Fibroblast of lung (primary cell): ENCODE results near the gene NECTIN2. TPM values are rescaled to one million over a fixed set of nuclear protein-coding genes. Genes with fewer than 3 reads are reported as not detected.
"Not testable (repeated sequence)": the region's sequence is repeated elsewhere in the genome, so short reads cannot be mapped to it uniquely, and the experiment has no call there.

Experiments used
- DNase-seq, 2 donors: peaks; one replicate each; pipeline versions ENCODE4 v3.0.0 to v3.0.0-alpha.2; 2010; ENCODE audit warnings: low read depth in 2 of 2
- H2AFZ ChIP-seq: 2 replicates; pipeline ENCODE4 v1.5.1; 2012; ENCODE audit warnings: low read length, control low read depth, inconsistent platforms
- H3K27ac ChIP-seq: 2 replicates; pipeline ENCODE4 v1.5.1; 2011; ENCODE audit warnings: low read length, control low read depth; ENCODE audit not compliant: insufficient read depth
- H3K27me3 ChIP-seq: 2 replicates; pipeline ENCODE4 v1.5.1; 2011; ENCODE audit warnings: mild to moderate bottlenecking, low read length; ENCODE audit not compliant: control insufficient read depth, insufficient read depth
- H3K36me3 ChIP-seq: 2 replicates; pipeline ENCODE4 v1.5.1; 2011; ENCODE audit warnings: low read length; ENCODE audit not compliant: control insufficient read depth, insufficient read depth
- H3K4me1 ChIP-seq: 2 replicates; pipeline ENCODE4 v1.5.1; 2011; ENCODE audit warnings: low read length; ENCODE audit not compliant: control insufficient read depth, insufficient read depth; ENCODE audit errors: extremely low read depth
- H3K4me2 ChIP-seq: 2 replicates; pipeline ENCODE4 v1.5.1; 2011; ENCODE audit warnings: low read length, control low read depth; ENCODE audit not compliant: insufficient read depth; ENCODE audit errors: extremely low read depth
- H3K4me3 ChIP-seq, 4 experiments: fragments of 200-600 bp in 1 of 4; sonication (generic) in 1 of 4; replicated peaks in 1 of 4; 2 replicates each; pipeline ENCODE4 v1.5.1; 2011 to 2016; ENCODE audit warnings: low read length in 4 of 4, low read depth in 3 of 4, mild to moderate bottlenecking in 3 of 4, control low read depth in 2 of 4, inconsistent platforms in 1 of 4, mixed read lengths in 1 of 4; ENCODE audit not compliant: insufficient read depth in 1 of 4; ENCODE audit errors: control extremely low read depth in 1 of 4
- H3K79me2 ChIP-seq: 2 replicates; pipeline ENCODE4 v1.5.1; 2012; ENCODE audit warnings: mild to moderate bottlenecking, low read length, inconsistent platforms; ENCODE audit not compliant: control insufficient read depth, insufficient read depth
- H3K9ac ChIP-seq: 2 replicates; pipeline ENCODE4 v1.5.1; 2011; ENCODE audit warnings: mild to moderate bottlenecking, low read length, control low read depth; ENCODE audit not compliant: insufficient read depth
- H3K9me3 ChIP-seq: 2 replicates; pipeline ENCODE4 v1.5.1; 2012; ENCODE audit warnings: low read depth, low read length; ENCODE audit not compliant: control insufficient read depth, insufficient read depth
- H4K20me1 ChIP-seq: 2 replicates; pipeline ENCODE4 v1.5.1; 2011; ENCODE audit warnings: low read length; ENCODE audit not compliant: control insufficient read depth, insufficient read depth; ENCODE audit errors: extremely low read depth
- CTCF ChIP-seq, 2 donors: IDR thresholded peaks in 1 of 2; conservative IDR thresholded peaks in 1 of 2; 1 replicate in 1 of 2; 2 replicates in 1 of 2; pipeline ENCODE4 v1.5.1; 2011 to 2012; ENCODE audit warnings: low read length in 2 of 2, control low read depth in 1 of 2, inconsistent platforms in 1 of 2, low read depth in 1 of 2, mild to moderate bottlenecking in 1 of 2
- EZH2 ChIP-seq: IDR thresholded peaks from 2 replicates; pipeline ENCODE4 v1.5.1; 2012; ENCODE audit warnings: low read length, control low read depth, mild to moderate bottlenecking; ENCODE audit errors: missing control alignments
- polyA plus RNA-seq, 2 donors: library from polyadenylated mRNA; depleted of rRNA in 1 of 2; stranded (reverse) in 1 of 2; unstranded in 1 of 2; fragments of >200 nt; gene quantifications; 2 replicates each; pipeline ENCODE4 v1.2.1, GENCODE V29; 2011 to 2012; ENCODE audit warnings: missing spikeins in 1 of 2
- total RNA-seq: library from RNA; depleted of rRNA; stranded (reverse); fragments of >200 nt; gene quantifications from 2 replicates; pipeline ENCODE4 v1.2.1, GENCODE V29; 2014

NECTIN2 gene
- total and polyA plus RNA-seq, 2 donors (not counting 1 experiment from before 2014, with no cell fraction given), result 70.7 to 77.4 TPM

- H3K79me2 ChIP-seq, result no peaks in the 10 kb centered on the region
- no peak overlapping the region for H2AFZ ChIP-seq
- H3K36me3 ChIP-seq, result peaks cover 21% of the 10 kb centered on the region
Measured at GRCh38 chr19:44882063-44882462, 36.0 kb downstream of the NECTIN2 start.

GRCh38 chr19:44882619-44883397 lies 36.7 kb downstream of the NECTIN2 start:
- H3K79me2 ChIP-seq, H3K9me3 ChIP-seq, H3K27me3 ChIP-seq, H3K4me1 ChIP-seq, DNase-seq, H4K20me1 ChIP-seq, H3K4me2 ChIP-seq, H3K9ac ChIP-seq, H3K4me3 ChIP-seq, H2AFZ ChIP-seq, H3K27ac ChIP-seq: not testable (repeated sequence)
- peaks cover 17% of the 10 kb centered on the region for H3K36me3 ChIP-seq

More at GRCh38 chr19:44882063-44882462, 36.0 kb downstream of the NECTIN2 start:
- Histone ChIP-seq H3K9me3 (no peaks in the 10 kb centered on the region), H3K27me3 (no peaks in the 10 kb centered on the region), H3K4me3 (no peak overlapping the region), H3K4me2 (no peak overlapping the region), H4K20me1 (no peaks in the 10 kb centered on the region), H3K9ac (no peak overlapping the region), H3K4me1 (no peaks in the 10 kb centered on the region), H3K27ac (no peak overlapping the region)
- no peak for DNase-seq
- TF ChIP-seq EZH2 (no peak), CTCF (conservative IDR thresholded peaks at IDR 0.05 in 1 of 2, IDR thresholded peaks at IDR 0.05 in 1 of 2; ENCODE audit: low read depth in 1 of 2, low read length in 2 of 2) (no peak)

- H3K4me2 ChIP-seq, result no peak overlapping the region
- H2AFZ ChIP-seq, result no peak overlapping the region
- H3K9ac ChIP-seq, result no peak overlapping the region
- no peaks in the 10 kb centered on the region for H3K27me3 ChIP-seq
- TF ChIP-seq EZH2, result no peak
- no peak for TF ChIP-seq CTCF (conservative IDR thresholded peaks at IDR 0.05 in 1 of 2, IDR thresholded peaks at IDR 0.05 in 1 of 2; ENCODE audit: low read depth in 1 of 2, low read length in 2 of 2)
- no peak overlapping the region for H3K27ac ChIP-seq
- H3K4me1 ChIP-seq, result no peaks in the 10 kb centered on the region
- H3K36me3 ChIP-seq, result peaks cover 21% of the 10 kb centered on the region
- H3K4me3 ChIP-seq, result no peak overlapping the region
- H4K20me1 ChIP-seq, result no peaks in the 10 kb centered on the region
- no peaks in the 10 kb centered on the region for H3K9me3 ChIP-seq
- DNase-seq, result peak in 1 of 2 donors; percentile 26
- no peaks in the 10 kb centered on the region for H3K79me2 ChIP-seq
Measured at GRCh38 chr19:44883922-44884321, 37.8 kb downstream of the NECTIN2 start.
